Measurements from ENCODE around the gene DENND1A. TPM values are rescaled to one million over a fixed set of nuclear protein-coding genes. Genes with fewer than 3 reads are reported as not detected.

The DENND1A gene
- total RNA-seq, 4 donors from 2014 or later: 15.8 to 33.5 (median 23.9) TPM

DNA sequence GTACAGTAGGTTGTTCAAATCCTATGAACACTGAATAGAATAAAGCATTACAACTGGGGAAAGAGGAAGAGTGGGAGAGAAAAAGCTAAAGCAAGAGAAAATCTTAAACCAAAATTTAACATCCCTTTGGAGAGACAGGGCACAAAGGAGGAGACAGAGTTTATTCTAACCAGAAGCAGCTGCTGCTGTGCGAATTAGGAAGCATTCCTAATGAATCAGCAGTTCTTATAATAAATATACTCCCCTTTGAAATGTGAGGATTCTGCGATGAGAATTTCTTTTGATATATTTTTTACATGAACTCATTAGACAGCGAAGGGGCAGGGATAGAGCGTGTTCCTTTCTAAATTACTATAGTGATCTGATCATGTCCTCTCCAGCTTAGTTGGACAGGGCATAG, 233.4 kb downstream of the DENND1A start:
- H3K27ac ChIP-seq: no peak overlapping the region
- DNase-seq (ENCODE audit: low spot score in 2 of 2): no peak
- no peaks in the 10 kb centered on the region for H3K4me1 ChIP-seq
- no peaks in the 10 kb centered on the region for H3K36me3 ChIP-seq
- no peaks in the 10 kb centered on the region for H3K9me3 ChIP-seq
- H3K27me3 ChIP-seq: no peaks in the 10 kb centered on the region
- 56% methylated on average over 4 of the region's 4 CpGs for WGBS
- no peak overlapping the region for H3K4me3 ChIP-seq
- no peak for TF ChIP-seq EP300 (IDR thresholded peaks at IDR 0.05)
- no peak for TF ChIP-seq POLR2AphosphoS5 (IDR thresholded peaks at IDR 0.05)
- TF ChIP-seq, protein P1, sequence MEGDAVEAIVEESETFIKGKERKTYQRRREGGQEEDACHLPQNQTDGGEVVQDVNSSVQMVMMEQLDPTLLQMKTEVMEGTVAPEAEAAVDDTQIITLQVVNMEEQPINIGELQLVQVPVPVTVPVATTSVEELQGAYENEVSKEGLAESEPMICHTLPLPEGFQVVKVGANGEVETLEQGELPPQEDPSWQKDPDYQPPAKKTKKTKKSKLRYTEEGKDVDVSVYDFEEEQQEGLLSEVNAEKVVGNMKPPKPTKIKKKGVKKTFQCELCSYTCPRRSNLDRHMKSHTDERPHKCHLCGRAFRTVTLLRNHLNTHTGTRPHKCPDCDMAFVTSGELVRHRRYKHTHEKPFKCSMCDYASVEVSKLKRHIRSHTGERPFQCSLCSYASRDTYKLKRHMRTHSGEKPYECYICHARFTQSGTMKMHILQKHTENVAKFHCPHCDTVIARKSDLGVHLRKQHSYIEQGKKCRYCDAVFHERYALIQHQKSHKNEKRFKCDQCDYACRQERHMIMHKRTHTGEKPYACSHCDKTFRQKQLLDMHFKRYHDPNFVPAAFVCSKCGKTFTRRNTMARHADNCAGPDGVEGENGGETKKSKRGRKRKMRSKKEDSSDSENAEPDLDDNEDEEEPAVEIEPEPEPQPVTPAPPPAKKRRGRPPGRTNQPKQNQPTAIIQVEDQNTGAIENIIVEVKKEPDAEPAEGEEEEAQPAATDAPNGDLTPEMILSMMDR (IDR thresholded peaks at IDR 0.05): no peak
- no peak for TF ChIP-seq POLR2A (IDR thresholded peaks at IDR 0.05)

DNA sequence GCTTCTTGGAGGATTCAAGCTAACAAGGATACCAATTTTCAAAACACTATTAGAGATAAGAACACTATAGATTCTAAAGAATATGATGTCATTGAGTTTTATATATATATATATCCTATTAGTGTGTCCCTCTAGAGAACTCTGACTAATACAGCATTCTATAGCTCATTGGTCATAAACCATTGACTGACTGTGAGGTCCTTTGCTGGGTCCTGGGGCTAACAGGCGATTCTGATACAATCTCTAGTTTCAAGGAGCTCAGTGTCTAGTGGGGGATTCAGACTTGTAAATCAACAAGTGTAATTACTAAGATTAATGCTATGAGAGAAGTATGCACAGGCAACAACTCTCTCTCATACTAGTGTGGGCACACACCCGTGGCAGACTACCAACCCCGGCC, 234.5 kb downstream of the DENND1A start:
- WGBS: 96% methylated on average over 3 of the region's 3 CpGs
- no peak overlapping the region for H3K4me3 ChIP-seq
- H3K36me3 ChIP-seq: no peaks in the 10 kb centered on the region
- no peak for DNase-seq (ENCODE audit: low spot score in 2 of 2)
- no peaks in the 10 kb centered on the region for H3K9me3 ChIP-seq
- H3K27me3 ChIP-seq: no peaks in the 10 kb centered on the region
- H3K4me1 ChIP-seq: no peaks in the 10 kb centered on the region
- H3K27ac ChIP-seq: no peak overlapping the region
- TF ChIP-seq, protein P1 (IDR thresholded peaks at IDR 0.05): no peak
- TF ChIP-seq POLR2AphosphoS5 (IDR thresholded peaks at IDR 0.05) (no peak), EP300 (IDR thresholded peaks at IDR 0.05) (no peak), POLR2A (IDR thresholded peaks at IDR 0.05) (no peak)

DNA sequence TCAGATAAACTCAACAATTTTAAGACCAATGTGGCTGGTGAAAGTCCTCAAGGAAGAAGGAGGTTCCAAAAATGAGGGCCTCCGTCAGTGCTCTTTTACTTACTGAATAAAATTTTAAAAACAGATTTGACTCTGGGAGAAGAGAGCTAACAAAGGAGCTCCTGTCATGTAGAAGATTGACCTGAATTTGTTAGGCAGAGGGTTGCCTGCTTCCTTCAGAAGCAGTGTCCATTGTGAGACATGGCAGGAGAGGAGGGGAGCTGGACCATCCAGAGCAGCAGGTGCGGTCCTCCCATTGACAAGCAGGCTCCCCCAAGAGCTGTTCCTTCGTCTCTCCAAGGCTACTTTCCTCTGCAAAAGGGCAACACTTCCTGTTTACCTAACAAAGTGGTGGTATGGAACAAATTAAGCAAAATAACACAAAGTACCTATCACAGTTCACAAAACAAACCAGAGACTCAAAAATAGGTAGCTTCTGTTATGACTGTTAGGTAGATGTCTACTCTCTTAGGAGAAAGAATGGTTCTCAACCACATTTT, 238.1 kb downstream of the DENND1A start:
- 83% methylated on average over 3 of the region's 3 CpGs for WGBS
- DNase-seq (ENCODE audit: low spot score in 2 of 2): no peak

DNA sequence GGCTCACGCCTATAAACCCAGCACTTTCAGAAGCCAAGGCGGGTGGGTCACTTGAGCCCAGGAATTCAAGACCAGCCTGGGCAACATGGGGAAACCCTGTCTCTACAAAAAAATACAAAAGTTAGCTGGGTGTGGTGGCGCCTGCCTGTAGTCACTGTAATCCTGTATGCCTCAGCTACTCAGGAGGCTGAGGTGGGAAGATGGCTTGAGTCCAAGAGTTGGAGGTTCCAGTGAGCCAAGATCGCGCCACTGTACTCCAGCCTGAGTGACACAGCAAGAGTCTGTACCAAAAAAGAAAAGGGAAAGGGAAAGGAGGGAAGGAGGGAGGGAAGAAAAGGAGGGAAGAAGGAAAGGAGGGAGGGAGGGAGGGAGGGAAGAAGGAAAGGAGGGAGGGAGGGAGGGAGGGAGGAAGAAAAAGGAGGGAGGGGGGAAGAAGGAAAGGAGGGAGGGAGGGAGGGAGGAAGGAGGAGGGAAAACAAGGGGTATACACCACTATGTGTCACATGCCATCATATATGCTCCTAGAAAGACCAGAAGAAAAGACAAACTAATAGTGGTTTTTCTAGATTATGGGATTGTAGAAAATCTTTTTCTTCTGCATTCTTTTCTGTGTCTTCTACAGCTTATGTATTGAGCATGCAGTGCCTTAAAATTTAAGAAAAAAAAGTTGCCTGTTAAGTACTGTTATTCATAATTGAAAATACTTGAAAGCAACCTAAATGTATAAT, 240.1 kb downstream of the DENND1A start:
- no peak for TF ChIP-seq POLR2A (IDR thresholded peaks at IDR 0.05)
- H3K4me1 ChIP-seq: peaks cover 10% of the 10 kb centered on the region
- no peak overlapping the region for H3K4me3 ChIP-seq
- 94% methylated on average over 5 of the region's 5 CpGs for WGBS
- H3K9me3 ChIP-seq: no peaks in the 10 kb centered on the region
- no peak for DNase-seq (ENCODE audit: low spot score in 2 of 2)
- H3K27ac ChIP-seq: no peak overlapping the region
- no peaks in the 10 kb centered on the region for H3K27me3 ChIP-seq
- H3K36me3 ChIP-seq: no peaks in the 10 kb centered on the region

More for the DNA sequence above, 238.1 kb downstream of the DENND1A start:
- TF ChIP-seq, protein P1 (IDR thresholded peaks at IDR 0.05): no peak
- TF ChIP-seq POLR2A (IDR thresholded peaks at IDR 0.05): no peak
- no peak for TF ChIP-seq POLR2AphosphoS5 (IDR thresholded peaks at IDR 0.05)
- Histone ChIP-seq H3K4me3 (no peak overlapping the region), H3K4me1 (peaks cover 4% of the 10 kb centered on the region), H3K27ac (no peak overlapping the region), H3K36me3 (no peaks in the 10 kb centered on the region), H3K9me3 (no peaks in the 10 kb centered on the region), H3K27me3 (no peaks in the 10 kb centered on the region)

DNA sequence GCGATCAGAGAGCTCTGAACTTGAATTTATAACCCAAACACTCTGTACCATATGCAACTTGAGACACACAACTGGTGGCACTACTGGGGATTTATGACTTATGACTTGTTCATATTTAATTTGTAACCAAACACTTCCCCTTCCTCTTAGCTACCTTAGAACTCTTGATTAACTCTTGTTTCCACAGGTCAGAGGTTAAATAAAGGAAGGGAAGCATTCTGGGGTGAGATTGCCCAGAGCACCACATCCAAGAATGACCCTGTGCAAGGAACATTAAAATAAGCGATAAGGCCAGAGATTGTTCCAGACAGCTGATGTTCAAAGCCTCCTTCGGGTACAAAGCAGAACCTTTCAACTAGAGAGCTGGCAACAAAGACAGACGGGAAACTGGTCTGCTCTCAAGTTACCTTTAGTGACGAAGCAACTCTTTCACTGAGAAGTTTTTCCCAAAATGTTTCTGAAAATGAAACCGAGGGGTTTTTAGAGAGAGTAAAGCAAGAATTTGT, 242.6 kb downstream of the DENND1A start:
- no peak for DNase-seq (ENCODE audit: low spot score in 2 of 2)
- Histone ChIP-seq H3K27ac (no peak overlapping the region), H3K9me3 (no peaks in the 10 kb centered on the region), H3K36me3 (no peaks in the 10 kb centered on the region), H3K4me3 (no peak overlapping the region), H3K4me1 (peaks cover 10% of the 10 kb centered on the region), H3K27me3 (no peaks in the 10 kb centered on the region)
- WGBS: 78% methylated on average over 6 of the region's 6 CpGs
- TF ChIP-seq, protein P1 (IDR thresholded peaks at IDR 0.05): no peak
- TF ChIP-seq POLR2AphosphoS5 (IDR thresholded peaks at IDR 0.05) (no peak), POLR2A (IDR thresholded peaks at IDR 0.05) (no peak), EP300 (IDR thresholded peaks at IDR 0.05) (no peak)
